KOPT-K1 (cell line): ENCODE measurements around the gene ZP1.
"Not testable (repeated sequence)": the region's sequence is repeated elsewhere in the genome, so short reads cannot be mapped to it uniquely, and the experiment has no call there.

Source experiments
- H3K27ac ChIP-seq: fragments of 200-600 bp; sonication (generic); 2 replicates; pipeline ENCODE4 v1.5.1; 2016; ENCODE audit warnings: antibody characterized with exemption, mild to moderate bottlenecking, low read depth, low read length; ENCODE audit not compliant: poor library complexity, severe bottlenecking
- H3K36me3 ChIP-seq: fragments of 200-600 bp; sonication (generic); 2 replicates; pipeline ENCODE4 v1.5.1; 2017; ENCODE audit warnings: antibody characterized with exemption, mild to moderate bottlenecking, low read length, moderate library complexity; ENCODE audit not compliant: insufficient read depth
- H3K9me3 ChIP-seq: fragments of 200-600 bp; sonication (generic); 2 replicates; pipeline ENCODE4 v1.5.1; 2017; ENCODE audit warnings: antibody characterized with exemption, low read length, mild to moderate bottlenecking; ENCODE audit not compliant: insufficient read depth, poor library complexity, severe bottlenecking

Gene ZP1

GRCh38 chr11:60902625-60903024 is 35.3 kb downstream of the ZP1 start:
- Histone ChIP-seq H3K36me3 (peaks cover 71% of the 10 kb centered on the region), H3K27ac (no peak overlapping the region), H3K9me3 (no peaks in the 10 kb centered on the region)

- Histone ChIP-seq H3K27ac (peak overlapping the region; percentile 85), H3K36me3 (peaks cover 47% of the 10 kb centered on the region), H3K9me3 (no peaks in the 10 kb centered on the region)
Measured at GRCh38 chr11:60905047-60905446, 37.7 kb downstream of the ZP1 start.

DNA sequence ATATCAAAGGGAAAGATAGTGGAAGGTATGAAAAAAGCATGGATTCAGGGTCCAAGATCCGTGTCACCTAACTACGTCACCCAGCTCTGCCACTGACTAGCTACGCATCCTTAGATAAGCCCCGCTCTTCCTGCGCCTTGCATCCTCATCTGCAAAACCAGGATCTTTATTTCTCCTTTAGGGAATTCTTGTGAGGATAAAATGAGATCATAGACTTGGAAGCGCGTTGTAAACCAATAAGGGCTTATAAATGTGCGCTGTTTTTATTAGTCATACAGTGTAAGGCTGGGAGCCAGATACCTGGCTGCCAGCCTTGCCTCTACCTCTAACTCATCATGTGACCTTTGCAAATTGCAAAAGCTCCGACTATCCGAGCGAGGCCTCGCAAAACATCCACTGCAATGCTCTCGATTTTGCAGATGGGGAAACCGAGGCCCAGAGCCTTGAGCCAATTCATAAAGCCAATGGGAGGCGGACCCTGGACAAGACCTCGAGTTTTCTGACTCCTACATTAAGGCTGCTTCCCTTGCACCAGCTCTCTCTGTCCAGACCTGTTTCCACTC is 38.3 kb downstream of the ZP1 start:
- Histone ChIP-seq H3K27ac (peak overlapping the region; percentile 85), H3K9me3 (no peaks in the 10 kb centered on the region), H3K36me3 (peaks cover 41% of the 10 kb centered on the region)

- no peaks in the 10 kb centered on the region for H3K9me3 ChIP-seq
- peak within 1 kb of the TSS; percentile 85 for H3K27ac ChIP-seq
- peaks cover 34% of the 10 kb centered on the region for H3K36me3 ChIP-seq
Measured at GRCh38 chr11:60906132-60906972, 39.0 kb downstream of the ZP1 start, which contains the start of gene PRPF19. PRPF19 (minus strand) TSS chr11:60906585; CDS start chr11:60906382, 203 bp downstream.

DNA sequence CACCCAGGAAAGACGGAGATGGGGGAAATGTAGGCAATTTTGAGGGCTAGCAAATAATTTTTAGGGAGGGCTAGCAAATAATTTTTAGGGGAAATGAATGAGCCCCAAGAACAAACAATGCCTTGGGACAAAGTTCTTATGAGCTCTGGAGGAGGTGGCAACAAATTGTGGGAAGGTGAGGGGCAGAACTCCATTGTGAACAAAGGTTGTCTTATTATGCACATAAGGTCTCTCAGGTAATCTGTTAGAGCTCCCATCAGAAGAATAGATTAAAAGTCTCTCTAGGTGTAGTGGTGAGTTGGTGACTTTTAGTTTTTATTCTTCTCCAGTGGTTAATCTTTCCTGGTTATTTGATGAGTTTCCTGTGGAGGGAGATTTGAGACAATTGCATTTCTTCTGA is 41.5 kb downstream of the ZP1 start:
- H3K27ac ChIP-seq: no peak overlapping the region
- no peaks in the 10 kb centered on the region for H3K9me3 ChIP-seq
- H3K36me3 ChIP-seq: peaks cover 10% of the 10 kb centered on the region

DNA sequence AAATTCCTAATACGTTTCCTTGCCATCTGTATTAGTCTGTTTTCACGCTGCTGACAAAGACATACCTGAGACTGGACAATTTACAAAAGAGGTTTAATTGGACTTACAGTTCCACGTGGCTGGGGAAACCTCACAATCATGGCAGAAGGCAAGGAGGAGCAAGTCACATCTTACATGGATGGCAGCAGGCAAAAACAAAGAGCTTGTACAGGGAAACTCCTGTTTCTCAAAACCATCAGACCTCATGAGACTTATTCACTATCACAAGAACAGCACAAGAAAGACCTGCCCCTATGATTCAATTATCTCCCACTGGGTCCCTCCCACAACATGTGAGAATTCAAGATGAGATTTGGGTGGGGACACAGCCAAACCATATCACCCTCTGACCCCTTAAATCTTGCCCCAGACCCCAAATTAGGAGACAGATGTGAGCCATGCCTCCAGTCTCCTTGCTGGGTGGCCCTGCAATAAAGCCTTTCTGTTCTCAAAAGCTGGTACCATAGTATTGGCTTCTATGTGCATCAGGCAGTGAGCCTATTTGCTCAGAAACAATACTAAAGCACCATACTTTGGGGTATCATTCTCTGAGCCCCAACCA is 42.4 kb downstream of the ZP1 start:
- H3K27ac ChIP-seq, H3K36me3 ChIP-seq: not testable (repeated sequence)

GRCh38 chr11:60910281-60910687 is 42.9 kb downstream of the ZP1 start:
- Histone ChIP-seq H3K9me3 (no peaks in the 10 kb centered on the region), H3K36me3 (no peaks in the 10 kb centered on the region; the same call in 1 of the 2 replicates), H3K27ac (no peak overlapping the region)

More for the DNA sequence above, 42.4 kb downstream of the ZP1 start:
- not testable (repeated sequence) for H3K9me3 ChIP-seq

DNA sequence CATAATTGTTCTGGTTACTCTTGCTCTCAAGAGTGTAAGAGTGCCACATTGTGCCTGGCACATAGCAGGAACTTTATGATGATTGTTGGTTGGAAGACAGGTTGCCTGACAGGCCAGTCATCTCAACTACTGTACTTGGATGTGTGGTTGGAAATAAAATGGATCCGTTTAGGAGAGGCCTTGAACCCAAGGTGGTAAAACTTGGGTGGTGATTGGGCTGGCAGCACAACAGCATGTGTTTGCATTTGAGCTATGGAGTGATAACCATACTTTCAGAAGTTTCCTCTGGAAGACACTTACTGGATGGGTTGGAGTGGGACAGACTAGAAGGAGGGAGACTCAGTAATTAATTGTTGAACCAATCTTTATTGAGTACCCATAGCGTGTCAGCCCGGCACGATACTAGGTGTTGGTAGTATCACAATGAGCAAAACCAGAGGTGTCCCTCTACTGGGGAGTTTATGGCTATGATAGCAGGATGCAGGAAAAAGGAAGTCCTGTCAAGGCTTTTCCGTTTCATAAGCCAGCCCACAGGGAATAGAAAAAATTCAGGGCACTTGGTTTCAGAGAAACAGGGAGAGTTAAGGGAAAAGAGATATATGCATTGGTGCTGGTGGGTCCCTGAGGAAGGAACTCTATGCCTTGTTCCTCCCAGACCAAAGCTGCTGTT is 43.5 kb downstream of the ZP1 start:
- Histone ChIP-seq H3K9me3 (no peaks in the 10 kb centered on the region), H3K36me3 (no peaks in the 10 kb centered on the region), H3K27ac (no peak overlapping the region)

- H3K36me3 ChIP-seq: peaks cover 10% of the 10 kb centered on the region; the same call in 1 of the 2 replicates
- H3K9me3 ChIP-seq: no peaks in the 10 kb centered on the region
- H3K27ac ChIP-seq: no peak overlapping the region
Measured at GRCh38 chr11:60912223-60912850, 45.0 kb downstream of the ZP1 start.

DNA sequence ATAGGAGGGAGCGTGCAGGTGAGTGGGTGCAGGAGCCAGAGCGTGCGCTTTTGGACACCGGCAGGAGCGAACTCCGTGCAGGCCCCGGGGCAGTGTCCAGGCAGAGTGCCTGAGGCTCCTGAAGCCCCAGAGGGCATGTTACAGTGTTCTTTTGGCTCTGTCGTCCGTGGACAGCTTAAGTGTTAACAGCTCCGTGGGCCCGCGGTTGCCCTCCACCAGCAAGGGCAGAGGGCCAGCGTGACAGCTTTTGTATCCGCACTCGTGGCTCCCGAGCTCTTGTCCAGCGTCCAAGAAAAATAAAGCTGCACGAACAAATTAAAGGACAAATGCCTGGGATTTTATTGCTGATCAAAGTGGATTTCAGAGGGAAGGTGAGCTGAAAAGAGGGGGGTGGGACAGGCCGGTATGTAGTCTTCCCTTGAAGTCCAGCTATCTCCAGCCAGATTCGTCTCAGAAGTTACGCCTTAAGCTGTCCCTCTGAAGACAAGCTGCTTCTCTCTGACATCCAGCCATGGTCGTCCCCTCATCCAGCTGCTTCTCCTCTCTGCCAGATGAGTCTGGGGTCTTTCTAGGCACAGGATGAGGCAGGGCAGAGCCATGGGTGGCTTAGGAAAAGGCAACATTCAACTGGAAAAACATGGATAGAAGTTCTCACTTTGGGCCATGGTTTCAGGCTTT is 45.6 kb downstream of the ZP1 start:
- peak overlapping the region; percentile 81 for H3K27ac ChIP-seq
- H3K36me3 ChIP-seq: peaks cover 17% of the 10 kb centered on the region; the same call in 1 of the 2 replicates
- H3K9me3 ChIP-seq: no peaks in the 10 kb centered on the region

DNA sequence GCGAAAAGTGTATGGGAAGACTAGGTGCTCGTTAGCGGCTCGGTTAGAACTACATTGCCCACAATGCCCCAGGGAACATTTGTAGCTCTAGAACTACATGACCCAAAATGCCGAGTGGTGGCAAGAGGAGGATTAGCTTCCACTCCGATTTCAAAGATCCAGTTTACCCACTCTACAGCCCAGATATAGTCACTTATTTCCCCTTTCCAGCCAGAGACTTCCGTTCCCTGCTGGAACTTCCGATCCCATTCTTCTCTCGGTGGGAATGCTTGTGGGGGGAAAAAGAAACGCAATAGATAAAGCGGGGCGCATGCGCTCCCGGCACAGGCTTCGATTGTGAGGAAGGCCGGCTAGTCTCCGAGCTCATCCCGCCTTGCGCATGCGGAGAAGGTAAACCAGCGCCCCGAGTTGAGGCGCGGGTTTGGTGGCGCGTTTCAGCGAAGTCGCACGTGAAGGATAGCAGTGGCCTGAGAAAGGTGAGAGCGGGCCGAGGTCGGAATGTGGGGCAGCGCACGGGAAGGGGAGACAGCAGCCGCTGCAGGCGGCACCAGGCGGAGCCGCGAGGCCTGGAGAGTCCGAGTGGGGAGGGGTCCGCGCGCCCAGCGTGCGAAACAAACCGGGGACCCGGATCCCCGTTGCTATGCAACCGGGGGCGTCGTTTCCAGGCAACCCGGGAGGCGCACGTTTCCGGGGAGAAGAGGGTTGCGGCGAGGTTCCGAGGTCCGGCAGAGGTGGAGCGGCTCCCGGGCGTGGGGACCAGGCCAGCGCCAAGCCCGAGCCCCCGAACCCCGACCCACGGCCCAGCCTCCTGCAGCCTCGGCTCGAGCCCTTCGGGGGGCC is 46.7 kb downstream of the ZP1 start, which contains the start of gene TMEM109:
Gene TMEM109, plus strand, starts transcription at position 366 of the 840 bp plus-strand sequence. CDS start 5,536 bp downstream, outside the sequence.
- Histone ChIP-seq H3K36me3 (peaks cover 27% of the 10 kb centered on the region), H3K27ac (peak within 1 kb of the TSS; percentile 81)

GRCh38 chr11:60914633-60915247 is 47.4 kb downstream of the ZP1 start:
- peaks cover 34% of the 10 kb centered on the region for H3K36me3 ChIP-seq
- no peaks in the 10 kb centered on the region for H3K9me3 ChIP-seq
- peak overlapping the region; percentile 81 for H3K27ac ChIP-seq

More for the DNA sequence above, 46.7 kb downstream of the ZP1 start, which contains the start of gene TMEM109:
- H3K9me3 ChIP-seq: no peaks in the 10 kb centered on the region
